HepG2 (cell line): ENCODE measurements around the gene STK40. TPM values are rescaled to one million over a fixed set of nuclear protein-coding genes. Genes with fewer than 3 reads are reported as not detected.
A peak's percentile ranks its signal among the peaks of the same experiment; 100 is the strongest.

ENCODE experiments used
- CHD4 ChIP-seq: fragments of 200-600 bp; sonication (generic); IDR thresholded peaks from 2 replicates; pipeline ENCODE4 v1.7.0; 2017; ENCODE audit warnings: mild to moderate bottlenecking, low read length, borderline replicate concordance
- CTCF ChIP-seq: sonication (generic); formaldehyde crosslinking; IDR thresholded peaks from 2 replicates; pipeline ENCODE4 v1.5.0; 2020; ENCODE audit warnings: mild to moderate bottlenecking, missing genetic modification reagents, moderate library complexity
- DZIP1 ChIP-seq: sonication (generic); formaldehyde crosslinking; IDR thresholded peaks from 2 replicates; pipeline ENCODE4 v1.5.0; 2020; ENCODE audit warnings: mild to moderate bottlenecking, missing genetic modification reagents
- ELF4 ChIP-seq: sonication (generic); formaldehyde crosslinking; IDR thresholded peaks from 2 replicates; pipeline ENCODE4 v1.5.0; 2020; ENCODE audit warnings: missing genetic modification reagents, mild to moderate bottlenecking, moderate library complexity, borderline replicate concordance
- HOMEZ ChIP-seq: IDR thresholded peaks from 2 replicates; pipeline ENCODE4 v1.6.1; 2016; ENCODE audit warnings: low read depth
- NFATC3 ChIP-seq: sonication (generic); formaldehyde crosslinking; IDR thresholded peaks from 2 replicates; pipeline ENCODE4 v1.5.1; 2020; ENCODE audit warnings: mild to moderate bottlenecking, missing genetic modification reagents
- NR2F6 ChIP-seq, 2 experiments: IDR thresholded peaks; 2 replicates each; pipeline ENCODE4 v1.6.1; 2016; ENCODE audit warnings: antibody characterized with exemption in 1 of 2, mild to moderate bottlenecking in 1 of 2
- NR3C1 ChIP-seq: sonication (generic); formaldehyde crosslinking; IDR thresholded peaks from 2 replicates; pipeline ENCODE4 v1.4.0; 2020; ENCODE audit warnings: missing genetic modification reagents
- PITX1 ChIP-seq: sonication (generic); formaldehyde crosslinking; IDR thresholded peaks from 2 replicates; pipeline ENCODE4 v1.5.1; 2020; ENCODE audit warnings: mild to moderate bottlenecking, missing genetic modification reagents
- SOX5 ChIP-seq: IDR thresholded peaks from 2 replicates; pipeline ENCODE4 v1.6.1; 2016; ENCODE audit warnings: borderline replicate concordance
- SRSF1 ChIP-seq: fragments of 200-400 bp; formaldehyde crosslinking; optimal IDR thresholded peaks from 2 replicates; pipeline ENCODE3; 2017; ENCODE audit warnings: mild to moderate bottlenecking, low read depth, low read length, moderate library complexity
- TCF12 ChIP-seq, 2 experiments: fragments of 450-650 bp in 1 of 2; sonication (generic) in 1 of 2; formaldehyde crosslinking in 1 of 2; IDR thresholded peaks; 2 replicates each; pipeline versions ENCODE4 v1.6.1 to v1.8.0; 2017 to 2022; ENCODE audit warnings: antibody characterized with exemption in 1 of 2, mild to moderate bottlenecking in 1 of 2, missing genetic modification reagents in 1 of 2, moderate library complexity in 1 of 2
- TFAP4 ChIP-seq: sonication (generic); IDR thresholded peaks from 2 replicates; pipeline ENCODE4 v1.6.1; 2016; ENCODE audit warnings: low read depth, borderline replicate concordance
- ZBTB39 ChIP-seq: sonication (generic); formaldehyde crosslinking; IDR thresholded peaks from 2 replicates; pipeline ENCODE4 v1.5.0; 2020; ENCODE audit warnings: missing genetic modification reagents
- ZBTB42 ChIP-seq: sonication (generic); formaldehyde crosslinking; IDR thresholded peaks from 2 replicates; pipeline ENCODE4 v1.5.0; 2020; ENCODE audit warnings: mild to moderate bottlenecking, missing genetic modification reagents
- ZNF275 ChIP-seq: sonication (generic); formaldehyde crosslinking; IDR thresholded peaks from 2 replicates; pipeline ENCODE4 v1.8.0; 2022; ENCODE audit warnings: missing genetic modification reagents, mild to moderate bottlenecking, inconsistent platforms, borderline replicate concordance
- ZNF556 ChIP-seq: sonication (generic); formaldehyde crosslinking; IDR thresholded peaks from 2 replicates; pipeline ENCODE4 v1.4.0; 2020; ENCODE audit warnings: mild to moderate bottlenecking, missing genetic modification reagents, borderline replicate concordance
- ZNF558 ChIP-seq: sonication (generic); formaldehyde crosslinking; IDR thresholded peaks from 2 replicates; pipeline ENCODE4 v1.9.0; 2022; ENCODE audit warnings: mild to moderate bottlenecking, missing genetic modification reagents, borderline replicate concordance
- ZNF562 ChIP-seq: sonication (generic); formaldehyde crosslinking; IDR thresholded peaks from 2 replicates; pipeline ENCODE4 v1.8.0; 2022; ENCODE audit warnings: missing genetic modification reagents, borderline replicate concordance
- ZNF777 ChIP-seq: sonication (generic); formaldehyde crosslinking; IDR thresholded peaks from 2 replicates; pipeline ENCODE4 v1.4.0; 2020; ENCODE audit warnings: missing genetic modification reagents
- polyA plus RNA-seq, 8 experiments: library from polyadenylated mRNA; depleted of rRNA in 3 of 8; stranded (reverse) in 7 of 8; unstranded in 1 of 8; fragments of >200 nt; fragmentation: Illumina TruSeq in 4 of 8; extraction: Trizol in 4 of 8; gene quantifications; 2 replicates each; pipeline versions ENCODE4 v1.2.1 to v1.2.3, GENCODE V29; 2011 to 2016; ENCODE audit warnings: low read depth in 4 of 8, missing spikeins in 1 of 8, mixed read lengths in 1 of 8; ENCODE audit not compliant: insufficient read depth in 1 of 8
- total RNA-seq, 5 experiments: library from RNA; depleted of rRNA; stranded (reverse); fragments of >200 nt; fragmentation: Illumina TruSeq; extraction: Trizol; gene quantifications; 2 replicates each; pipeline ENCODE4 v1.2.3, GENCODE V29; 2016; ENCODE audit warnings: low read depth in 1 of 5

The STK40 gene
- total and polyA plus RNA-seq, 2 of the 13 experiments (the other 11 are each of a cell fraction or from before 2014, with no cell fraction given): 33.8 to 35.1 TPM

GRCh38 chr1:36329817-36330216 lies 55.9 kb downstream of the STK40 start (continued):
- TF ChIP-seq ELF4 (CRISPR knock-in tag): no peak
- peak; percentile 21; the same call in 1 of the 2 replicates for TF ChIP-seq TFAP4
- no peak for TF ChIP-seq ZNF777 (CRISPR knock-in tag)
- TF ChIP-seq NR3C1 (CRISPR knock-in tag): no peak
- no peak for TF ChIP-seq ZNF556 (CRISPR knock-in tag)
- TF ChIP-seq PITX1 (CRISPR knock-in tag): no peak
- TF ChIP-seq DZIP1: no peak
- no peak for TF ChIP-seq ZNF558 (CRISPR knock-in tag)
- no peak for TF ChIP-seq NR2F6 (IDR thresholded peaks at IDR 0.05)
- peak; percentile 45; the same call in 1 of the 2 replicates for TF ChIP-seq NR2F6 (CRISPR knock-in tag; IDR thresholded peaks at IDR 0.05)
- no peak for TF ChIP-seq ZNF562 (CRISPR knock-in tag)
- no peak for TF ChIP-seq SOX5
- TF ChIP-seq CTCF (CRISPR knock-in tag): 0 out of 2 replicates have a peak, but pooled peaks have one; percentile 3
- TF ChIP-seq CHD4: no peak
- no peak for TF ChIP-seq SRSF1
- no peak for TF ChIP-seq ZNF275 (CRISPR knock-in tag)
- no peak for TF ChIP-seq HOMEZ (CRISPR knock-in tag)
- TF ChIP-seq ZBTB39 (CRISPR knock-in tag): no peak
- no peak for TF ChIP-seq ZBTB42
- no peak for TF ChIP-seq TCF12 (IDR thresholded peaks at IDR 0.05)
- TF ChIP-seq TCF12 (CRISPR knock-in tag; IDR thresholded peaks at IDR 0.05): no peak
- TF ChIP-seq NFATC3 (CRISPR knock-in tag): no peak
